ENCODE data around the gene DNAL4. TPM values are rescaled to one million over a fixed set of nuclear protein-coding genes. Genes with fewer than 3 reads are reported as not detected.

The DNAL4 gene
- total RNA-seq, 1 donor from 2014 or later, result 14.7 TPM

- DNase-seq (ENCODE audit: extremely low spot score in 2 of 2), result no peak
- intact Hi-C loops (cut with DNase I), result no loop called here
- no peaks in the 10 kb centered on the region for H3K9me3 ChIP-seq
- H3K27ac ChIP-seq, result no peak overlapping the region
- TF ChIP-seq POLR2A (IDR thresholded peaks at IDR 0.05) (no peak), POLR2AphosphoS5 (IDR thresholded peaks at IDR 0.05; ENCODE audit: insufficient read depth in 1 of 2, low read depth in 1 of 2) (no peak)
- TF ChIP-seq, protein P1, sequence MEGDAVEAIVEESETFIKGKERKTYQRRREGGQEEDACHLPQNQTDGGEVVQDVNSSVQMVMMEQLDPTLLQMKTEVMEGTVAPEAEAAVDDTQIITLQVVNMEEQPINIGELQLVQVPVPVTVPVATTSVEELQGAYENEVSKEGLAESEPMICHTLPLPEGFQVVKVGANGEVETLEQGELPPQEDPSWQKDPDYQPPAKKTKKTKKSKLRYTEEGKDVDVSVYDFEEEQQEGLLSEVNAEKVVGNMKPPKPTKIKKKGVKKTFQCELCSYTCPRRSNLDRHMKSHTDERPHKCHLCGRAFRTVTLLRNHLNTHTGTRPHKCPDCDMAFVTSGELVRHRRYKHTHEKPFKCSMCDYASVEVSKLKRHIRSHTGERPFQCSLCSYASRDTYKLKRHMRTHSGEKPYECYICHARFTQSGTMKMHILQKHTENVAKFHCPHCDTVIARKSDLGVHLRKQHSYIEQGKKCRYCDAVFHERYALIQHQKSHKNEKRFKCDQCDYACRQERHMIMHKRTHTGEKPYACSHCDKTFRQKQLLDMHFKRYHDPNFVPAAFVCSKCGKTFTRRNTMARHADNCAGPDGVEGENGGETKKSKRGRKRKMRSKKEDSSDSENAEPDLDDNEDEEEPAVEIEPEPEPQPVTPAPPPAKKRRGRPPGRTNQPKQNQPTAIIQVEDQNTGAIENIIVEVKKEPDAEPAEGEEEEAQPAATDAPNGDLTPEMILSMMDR (IDR thresholded peaks at IDR 0.05), result no peak
- no peak overlapping the region for H3K4me3 ChIP-seq
- no peaks in the 10 kb centered on the region for H3K4me1 ChIP-seq
- H3K36me3 ChIP-seq, result peaks cover 4 to 88% of the 10 kb centered on the region in 2 donors
- no peaks in the 10 kb centered on the region for H3K27me3 ChIP-seq
Measured at GRCh38 chr22:38739300-38740055, 54.5 kb downstream of the DNAL4 start.

GRCh38 chr22:38738475-38739070 lies 55.4 kb downstream of the DNAL4 start:
- Histone ChIP-seq H3K4me1 (peaks cover under 1% of the 10 kb centered on the region), H3K27ac (no peak overlapping the region), H3K4me3 (no peak overlapping the region), H3K9me3 (no peaks in the 10 kb centered on the region), H3K27me3 (no peaks in the 10 kb centered on the region), H3K36me3 (peaks cover 4 to 79% of the 10 kb centered on the region in 2 donors)
- intact Hi-C loops (cut with DNase I), result no loop called here
- DNase-seq (ENCODE audit: extremely low spot score in 2 of 2), result no peak
- TF ChIP-seq POLR2A (IDR thresholded peaks at IDR 0.05) (no peak), POLR2AphosphoS5 (IDR thresholded peaks at IDR 0.05; ENCODE audit: insufficient read depth in 1 of 2, low read depth in 1 of 2) (no peak)
- TF ChIP-seq, protein P1 (IDR thresholded peaks at IDR 0.05), result no peak

DNA sequence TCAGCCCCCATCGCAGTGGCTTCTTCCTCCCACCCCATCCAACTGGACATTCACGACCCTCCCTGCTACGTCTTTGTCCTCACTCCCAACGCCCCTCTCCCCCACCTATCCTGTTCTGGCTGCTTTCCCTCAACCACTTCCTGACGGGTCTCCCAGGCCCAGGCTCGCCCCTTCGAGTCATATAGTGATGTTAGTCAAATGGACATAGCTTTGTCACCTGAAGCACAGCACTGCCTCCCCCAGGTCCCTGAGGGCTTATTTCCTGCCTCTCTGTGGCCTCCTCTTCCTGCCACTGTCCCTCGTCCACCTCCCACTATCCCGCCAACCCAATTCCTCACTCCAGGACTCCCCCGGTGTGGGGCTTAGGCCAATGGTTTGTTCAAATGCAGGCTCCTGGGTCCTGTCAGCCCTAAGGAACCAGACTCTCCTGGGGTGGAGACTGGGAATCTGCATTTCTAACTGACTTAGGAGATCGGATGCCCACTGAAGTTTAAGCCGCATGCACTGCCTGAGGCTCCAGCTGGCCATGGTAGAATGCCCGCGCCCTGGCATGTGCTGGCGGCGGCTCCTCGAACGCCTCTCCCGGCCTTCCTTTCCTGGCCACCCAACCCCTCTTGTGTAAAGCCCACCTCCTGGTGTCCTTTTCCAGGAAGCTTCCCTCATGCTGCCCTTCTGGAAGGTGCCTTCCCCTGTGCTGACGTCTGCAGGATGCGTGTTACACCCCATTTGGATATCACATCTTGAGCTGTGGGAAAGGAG lies 56.5 kb downstream of the DNAL4 start:
- no peaks in the 10 kb centered on the region for H3K27me3 ChIP-seq
- H3K36me3 ChIP-seq, result peaks cover 4 to 68% of the 10 kb centered on the region in 2 donors
- no peaks in the 10 kb centered on the region for H3K9me3 ChIP-seq
- peaks cover 12% of the 10 kb centered on the region for H3K4me1 ChIP-seq
- no peak for DNase-seq (ENCODE audit: extremely low spot score in 2 of 2)
- H3K27ac ChIP-seq, result no peak overlapping the region
- TF ChIP-seq, protein P1 (IDR thresholded peaks at IDR 0.05), result no peak
- TF ChIP-seq POLR2AphosphoS5 (IDR thresholded peaks at IDR 0.05; ENCODE audit: insufficient read depth in 1 of 2, low read depth in 1 of 2), result no peak
- no peak for TF ChIP-seq POLR2A (IDR thresholded peaks at IDR 0.05)
- H3K4me3 ChIP-seq, result no peak overlapping the region
- intact Hi-C loops (cut with DNase I), result no loop called here

- peaks cover 16% of the 10 kb centered on the region for H3K4me1 ChIP-seq
- no peaks in the 10 kb centered on the region for H3K9me3 ChIP-seq
- H3K27me3 ChIP-seq, result no peaks in the 10 kb centered on the region
- no peak overlapping the region for H3K4me3 ChIP-seq
- H3K36me3 ChIP-seq, result peaks cover 0 to 56% of the 10 kb centered on the region in 2 donors
- H3K27ac ChIP-seq, result no peak overlapping the region
- intact Hi-C loops (cut with DNase I), result no loop called here
- no peak for TF ChIP-seq POLR2AphosphoS5 (IDR thresholded peaks at IDR 0.05; ENCODE audit: insufficient read depth in 1 of 2, low read depth in 1 of 2)
- TF ChIP-seq, protein P1 (IDR thresholded peaks at IDR 0.05), result no peak
- no peak for TF ChIP-seq POLR2A (IDR thresholded peaks at IDR 0.05)
- DNase-seq (ENCODE audit: extremely low spot score in 2 of 2), result no peak
Measured at GRCh38 chr22:38736257-38736570, 57.7 kb downstream of the DNAL4 start.

Data from vagina (tissue), 2 donors.